IMR-90 (cell line): Measurements from ENCODE around the gene CUL9. TPM values are rescaled to one million over a fixed set of nuclear protein-coding genes. Genes with fewer than 3 reads are reported as not detected.

Experiments used
- ATAC-seq: fragments of 200-7000 bp; cut with Tn5 transposase; 2 replicates; pipeline ENCODE4 v1.9.1; 2020; ENCODE audit warnings: low read depth, mild to moderate bottlenecking, moderate library complexity
- BruUV-seq: library from RNA; stranded (reverse); fragments of 400-500 nt; replicated peaks from 2 replicates; lab custom pipeline; 2021; lab: Mats Ljungman, UMichigan
- CTCF ChIA-PET: fragments of 300-600 bp; formaldehyde crosslinking; extraction: SDS; loops from one replicate; lab custom pipeline; 2021; ENCODE audit warnings: antibody characterized with exemption; lab: Yijun Ruan, JAX
- POLR2A ChIA-PET: fragments of 300-600 bp; sonication (Branson Sonifier 250); formaldehyde crosslinking; loops from one replicate; lab custom pipeline; 2022; ENCODE audit warnings: antibody characterized with exemption; ENCODE audit not compliant: unreplicated experiment; lab: Charles Lee
- DNase-seq: peaks from one replicate; pipeline ENCODE4 v3.0.0; 2013
- H2AFZ ChIP-seq: replicated peaks from 2 replicates; pipeline ENCODE3; 2013; ENCODE audit warnings: low read length, mild to moderate bottlenecking; ENCODE audit not compliant: poor library complexity
- H2AK5ac ChIP-seq: 2 replicates; pipeline ENCODE4 v1.6.1; 2013; ENCODE audit warnings: low read depth, low read length, inconsistent platforms
- H2AK9ac ChIP-seq: replicated peaks from 2 replicates; pipeline ENCODE3; 2013; ENCODE audit warnings: mild to moderate bottlenecking, low read depth, low read length, moderate library complexity; ENCODE audit not compliant: poor library complexity
- H2BK120ac ChIP-seq: 2 replicates; pipeline ENCODE4 v1.6.1; 2013; ENCODE audit warnings: low read depth, low read length, inconsistent platforms
- H2BK15ac ChIP-seq: 3 replicates; pipeline ENCODE4 v1.6.1; 2013; ENCODE audit warnings: low read depth, low read length, inconsistent platforms
- H2BK20ac ChIP-seq: 2 replicates; pipeline ENCODE4 v1.6.1; 2013; ENCODE audit warnings: low read depth, mild to moderate bottlenecking, inconsistent platforms, low read length, moderate library complexity
- H2BK5ac ChIP-seq: 2 replicates; pipeline ENCODE4 v1.6.1; 2013; ENCODE audit warnings: mild to moderate bottlenecking, low read depth, low read length, inconsistent platforms; ENCODE audit not compliant: poor library complexity, severe bottlenecking
- H3K14ac ChIP-seq: replicated peaks from 2 replicates; pipeline ENCODE4 v1.6.1; 2013; ENCODE audit warnings: low read depth, low read length, inconsistent platforms
- H3K18ac ChIP-seq: 2 replicates; pipeline ENCODE4 v1.6.1; 2013; ENCODE audit warnings: low read depth, low read length, control low read depth
- H3K23ac ChIP-seq: 2 replicates; pipeline ENCODE4 v1.6.1; 2013; ENCODE audit warnings: low read depth, low read length, inconsistent platforms
- H3K27ac ChIP-seq: 2 replicates; pipeline ENCODE4 v1.5.1; 2013; ENCODE audit warnings: mild to moderate bottlenecking, control low read depth, low read length; ENCODE audit not compliant: insufficient read depth
- H3K27me3 ChIP-seq: 2 replicates; pipeline ENCODE4 v1.6.1; 2013; ENCODE audit warnings: low read length; ENCODE audit not compliant: control insufficient read depth, insufficient read depth
- H3K36me3 ChIP-seq: 2 replicates; pipeline ENCODE4 v1.6.1; 2013; ENCODE audit warnings: low read length, mixed read lengths; ENCODE audit not compliant: control insufficient read depth, insufficient read depth
- H3K4ac ChIP-seq: 2 replicates; pipeline ENCODE4 v1.6.1; 2013; ENCODE audit warnings: low read depth, low read length, inconsistent platforms
- H3K4me1 ChIP-seq: 2 replicates; pipeline ENCODE4 v1.6.1; 2013; ENCODE audit warnings: low read length, mixed read lengths; ENCODE audit not compliant: control insufficient read depth, insufficient read depth
- H3K4me2 ChIP-seq: 2 replicates; pipeline ENCODE4 v1.6.1; 2013; ENCODE audit warnings: low read depth, mild to moderate bottlenecking, control low read depth, low read length, moderate library complexity
- H3K4me3 ChIP-seq: 2 replicates; pipeline ENCODE4 v1.5.1; 2013; ENCODE audit warnings: low read depth, mild to moderate bottlenecking, control low read depth, low read length, moderate library complexity; ENCODE audit not compliant: insufficient read depth
- H3K56ac ChIP-seq: 2 replicates; pipeline ENCODE4 v1.6.1; 2013; ENCODE audit warnings: low read length, inconsistent platforms; ENCODE audit not compliant: insufficient read depth; ENCODE audit errors: extremely low read depth
- H3K79me1 ChIP-seq, 2 experiments: 2 replicates each; pipeline ENCODE4 v1.6.1; 2013; ENCODE audit warnings: low read length in 2 of 2, inconsistent platforms in 1 of 2, low read depth in 1 of 2
- H3K9ac ChIP-seq: 2 replicates; pipeline ENCODE4 v1.6.1; 2013; ENCODE audit warnings: low read depth, low read length, control low read depth
- H3K9me1 ChIP-seq: 2 replicates; pipeline ENCODE4 v1.6.1; 2013; ENCODE audit warnings: low read length, inconsistent platforms; ENCODE audit not compliant: insufficient read depth
- H3K9me3 ChIP-seq: 2 replicates; pipeline ENCODE4 v1.6.1; 2013; ENCODE audit warnings: low read length; ENCODE audit not compliant: control insufficient read depth, insufficient read depth
- H4K20me1 ChIP-seq: 2 replicates; pipeline ENCODE4 v1.6.1; 2013; ENCODE audit warnings: low read length, inconsistent platforms; ENCODE audit not compliant: insufficient read depth
- H4K5ac ChIP-seq: 2 replicates; pipeline ENCODE4 v1.6.1; 2013; ENCODE audit warnings: mild to moderate bottlenecking, low read depth, low read length, control low read depth
- H4K8ac ChIP-seq, 2 experiments: 2 replicates each; pipeline ENCODE4 v1.6.1; 2013; ENCODE audit warnings: low read depth in 2 of 2, low read length in 2 of 2, control low read depth in 1 of 2, inconsistent platforms in 1 of 2
- H4K91ac ChIP-seq: 2 replicates; pipeline ENCODE4 v1.6.1; 2013; ENCODE audit warnings: low read depth, low read length, inconsistent platforms; ENCODE audit not compliant: insufficient read depth
- CEBPB ChIP-seq: IDR thresholded peaks from 2 replicates; pipeline ENCODE4 v1.6.1; 2012; ENCODE audit warnings: low read depth, low read length, improper control_type of control experiment
- CHD1 ChIP-seq: IDR thresholded peaks from 2 replicates; pipeline ENCODE4 v1.6.1; 2012; ENCODE audit warnings: low read depth, low read length, improper control_type of control experiment
- FOS ChIP-seq: fragments of 150-350 bp; IDR thresholded peaks from 2 replicates; pipeline ENCODE4 v1.6.1; 2016; ENCODE audit warnings: low read depth, low read length
- MAZ ChIP-seq: IDR thresholded peaks from 2 replicates; pipeline ENCODE4 v1.6.1; 2012; ENCODE audit warnings: low read depth, mild to moderate bottlenecking, low read length, improper control_type of control experiment, moderate library complexity, borderline replicate concordance
- MXI1 ChIP-seq: IDR thresholded peaks from 2 replicates; pipeline ENCODE4 v1.6.1; 2012; ENCODE audit warnings: low read depth, mild to moderate bottlenecking, low read length, moderate library complexity, borderline replicate concordance
- NFE2L2 ChIP-seq: fragments of 150-350 bp; IDR thresholded peaks from 2 replicates; pipeline ENCODE4 v1.6.1; 2016; ENCODE audit warnings: low read depth, mild to moderate bottlenecking, low read length
- POLR2A ChIP-seq: IDR thresholded peaks from 2 replicates; pipeline ENCODE4 v1.6.1; 2012; ENCODE audit warnings: mild to moderate bottlenecking, low read depth, low read length
- RAD21 ChIP-seq: IDR thresholded peaks from 2 replicates; pipeline ENCODE4 v1.6.1; 2012; ENCODE audit warnings: low read length, improper control_type of control experiment
- RCOR1 ChIP-seq: IDR thresholded peaks from 2 replicates; pipeline ENCODE4 v1.6.1; 2012; ENCODE audit warnings: mild to moderate bottlenecking, low read length, improper control_type of control experiment; ENCODE audit not compliant: insufficient replicate concordance
- RFX5 ChIP-seq: IDR thresholded peaks from 2 replicates; pipeline ENCODE4 v1.8.0; 2012; ENCODE audit warnings: low read depth, mild to moderate bottlenecking, low read length, moderate library complexity
- SMC3 ChIP-seq: fragments of 150-350 bp; IDR thresholded peaks from 2 replicates; pipeline ENCODE4 v1.6.1; 2016; ENCODE audit warnings: low read depth, mild to moderate bottlenecking, antibody characterized with exemption, low read length, moderate library complexity
- WGBS, 2 experiments: methylation state at CpG; one replicate each; pipeline versions ENCODE4 v1.1.5 to v1.1.7; 2013; ENCODE audit warnings: missing lambda C conversion rate in 2 of 2; ENCODE audit not compliant: insufficient read length in 1 of 2; ENCODE audit errors: extremely low coverage in 2 of 2; 5-methylcytosine and 5-hydroxymethylcytosine counted together
- dilution Hi-C: fragments of 300-500 bp; cut with HindIII; formaldehyde crosslinking; loops from one replicate; pipeline ENCODE4 v1.14.3; 2018; ENCODE audit warnings: low sequenced_read_pairs; ENCODE audit not compliant: unreplicated experiment
- in situ Hi-C: fragments of 300-500 bp; cut with MboI; formaldehyde crosslinking; loops from 3 replicates; pipeline ENCODE4 v1.14.3; 2019; ENCODE audit warnings: low sequenced_read_pairs, inconsistent platforms, mixed read lengths
- intact Hi-C: fragments of 100-400 bp; cut with micrococcal nuclease; formaldehyde crosslinking; loops from 2 replicates; pipeline ENCODE4 v1.10.0; 2022
- polyA plus RNA-seq, 3 experiments: library from polyadenylated mRNA; depleted of rRNA; stranded (reverse); fragments of >200 nt; gene quantifications; 2 replicates each; pipeline ENCODE4 v1.2.3, GENCODE V29; 2012; ENCODE audit warnings: low replicate concordance in 1 of 3
- total RNA-seq: library from RNA; depleted of rRNA; stranded (reverse); fragments of >200 nt; gene quantifications from 2 replicates; pipeline ENCODE4 v1.2.3, GENCODE V29; 2012
- TF ChIP-seq, protein P1 (sequence below): fragments of 150-350 bp; IDR thresholded peaks from 2 replicates; pipeline ENCODE4 v1.6.1; 2016; ENCODE audit warnings: low read depth, mild to moderate bottlenecking, low read length, moderate library complexity, borderline replicate concordance
- TF ChIP-seq, protein P2 (sequence below): conservative IDR thresholded peaks from 2 replicates; pipeline ENCODE4 v1.5.1; 2012; ENCODE audit warnings: mild to moderate bottlenecking, low read depth, low read length, improper control_type of control experiment
- TF ChIP-seq, protein P3 (sequence below): fragments of 150-350 bp; IDR thresholded peaks from 2 replicates; pipeline ENCODE4 v1.6.1; 2017; ENCODE audit warnings: mild to moderate bottlenecking, antibody characterized with exemption, low read length, low read depth

CUL9 gene
- total and polyA plus RNA-seq, 2 of the 4 experiments (the other 2 are of a cell fraction): 7.7 to 19.5 TPM

DNA sequence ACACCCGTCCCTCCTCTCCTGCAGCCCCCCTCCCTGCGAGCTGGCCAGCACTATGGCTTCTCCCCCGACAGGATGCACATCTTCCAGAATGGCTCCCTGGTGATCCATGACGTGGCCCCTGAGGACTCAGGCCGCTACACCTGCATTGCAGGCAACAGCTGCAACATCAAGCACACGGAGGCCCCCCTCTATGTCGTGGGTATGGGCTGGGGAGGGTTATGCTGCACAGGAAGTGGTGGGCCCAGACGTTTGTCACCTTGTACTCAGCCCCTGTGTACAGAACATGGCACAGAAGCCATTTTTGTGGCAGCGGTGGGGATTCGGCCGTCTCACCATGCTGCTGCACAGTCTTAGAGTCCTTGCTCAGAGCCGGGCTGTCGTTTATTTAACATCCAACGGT is 39.9 kb upstream of the CUL9 start:
- Histone ChIP-seq H4K91ac (no peak overlapping the region), H2BK5ac (no peak overlapping the region), H3K4me2 (no peak overlapping the region), H2AK9ac (no peak overlapping the region), H2BK15ac (no peak overlapping the region), H4K5ac (no peak overlapping the region), H3K4me1 (peaks cover 10% of the 10 kb centered on the region), H3K79me1 (peaks cover 5 to 19% of the 10 kb centered on the region in 2 experiments; a peak in 2 of 4 replicates), H3K9me1 (no peaks in the 10 kb centered on the region), H3K27ac (no peak overlapping the region), H3K18ac (no peak overlapping the region), H3K9ac (no peak overlapping the region), H2AFZ (no peak overlapping the region), H3K27me3 (no peaks in the 10 kb centered on the region), H2AK5ac (no peak overlapping the region), H4K8ac (no peak overlapping the region), H3K36me3 (peaks cover 45% of the 10 kb centered on the region), H2BK20ac (no peak overlapping the region), H3K14ac (no peak overlapping the region), H3K4ac (no peak overlapping the region), H3K56ac (no peak overlapping the region), H3K4me3 (no peak overlapping the region), H4K20me1 (no peaks in the 10 kb centered on the region), H3K23ac (no peak overlapping the region), H3K9me3 (no peaks in the 10 kb centered on the region), H2BK120ac (no peak overlapping the region)
- POLR2A ChIA-PET: interaction anchor here (1.0 kb wide), 1 partner anchor 67 kb away, joined by 3 read pairs; no protein-coding TSS in a partner anchor
- 90% methylated on average over 2 of the region's 14 CpGs; no CpG with 5 or more reads in 1 of the 2 experiments for WGBS, 2 experiments
- dilution Hi-C loops: no loop called here
- no peak for TF ChIP-seq CHD1
- no peak for TF ChIP-seq FOS
- no peak for TF ChIP-seq RCOR1
- TF ChIP-seq MAZ: no peak
- no peak for TF ChIP-seq RFX5
- TF ChIP-seq RAD21: no peak
- TF ChIP-seq POLR2A: no peak
- TF ChIP-seq, protein P1, sequence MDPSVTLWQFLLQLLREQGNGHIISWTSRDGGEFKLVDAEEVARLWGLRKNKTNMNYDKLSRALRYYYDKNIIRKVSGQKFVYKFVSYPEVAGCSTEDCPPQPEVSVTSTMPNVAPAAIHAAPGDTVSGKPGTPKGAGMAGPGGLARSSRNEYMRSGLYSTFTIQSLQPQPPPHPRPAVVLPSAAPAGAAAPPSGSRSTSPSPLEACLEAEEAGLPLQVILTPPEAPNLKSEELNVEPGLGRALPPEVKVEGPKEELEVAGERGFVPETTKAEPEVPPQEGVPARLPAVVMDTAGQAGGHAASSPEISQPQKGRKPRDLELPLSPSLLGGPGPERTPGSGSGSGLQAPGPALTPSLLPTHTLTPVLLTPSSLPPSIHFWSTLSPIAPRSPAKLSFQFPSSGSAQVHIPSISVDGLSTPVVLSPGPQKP: no peak
- TF ChIP-seq, protein P2, sequence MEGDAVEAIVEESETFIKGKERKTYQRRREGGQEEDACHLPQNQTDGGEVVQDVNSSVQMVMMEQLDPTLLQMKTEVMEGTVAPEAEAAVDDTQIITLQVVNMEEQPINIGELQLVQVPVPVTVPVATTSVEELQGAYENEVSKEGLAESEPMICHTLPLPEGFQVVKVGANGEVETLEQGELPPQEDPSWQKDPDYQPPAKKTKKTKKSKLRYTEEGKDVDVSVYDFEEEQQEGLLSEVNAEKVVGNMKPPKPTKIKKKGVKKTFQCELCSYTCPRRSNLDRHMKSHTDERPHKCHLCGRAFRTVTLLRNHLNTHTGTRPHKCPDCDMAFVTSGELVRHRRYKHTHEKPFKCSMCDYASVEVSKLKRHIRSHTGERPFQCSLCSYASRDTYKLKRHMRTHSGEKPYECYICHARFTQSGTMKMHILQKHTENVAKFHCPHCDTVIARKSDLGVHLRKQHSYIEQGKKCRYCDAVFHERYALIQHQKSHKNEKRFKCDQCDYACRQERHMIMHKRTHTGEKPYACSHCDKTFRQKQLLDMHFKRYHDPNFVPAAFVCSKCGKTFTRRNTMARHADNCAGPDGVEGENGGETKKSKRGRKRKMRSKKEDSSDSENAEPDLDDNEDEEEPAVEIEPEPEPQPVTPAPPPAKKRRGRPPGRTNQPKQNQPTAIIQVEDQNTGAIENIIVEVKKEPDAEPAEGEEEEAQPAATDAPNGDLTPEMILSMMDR: no peak
- no peak for TF ChIP-seq MXI1
- TF ChIP-seq SMC3: no peak
- no peak for TF ChIP-seq NFE2L2
- TF ChIP-seq, protein P3, sequence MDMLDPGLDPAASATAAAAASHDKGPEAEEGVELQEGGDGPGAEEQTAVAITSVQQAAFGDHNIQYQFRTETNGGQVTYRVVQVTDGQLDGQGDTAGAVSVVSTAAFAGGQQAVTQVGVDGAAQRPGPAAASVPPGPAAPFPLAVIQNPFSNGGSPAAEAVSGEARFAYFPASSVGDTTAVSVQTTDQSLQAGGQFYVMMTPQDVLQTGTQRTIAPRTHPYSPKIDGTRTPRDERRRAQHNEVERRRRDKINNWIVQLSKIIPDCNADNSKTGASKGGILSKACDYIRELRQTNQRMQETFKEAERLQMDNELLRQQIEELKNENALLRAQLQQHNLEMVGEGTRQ: no peak
- no peak for TF ChIP-seq CEBPB
- intact Hi-C loops: loop anchor here (2.0 to 5.0 kb wide), 2 partner anchors 90 to 127 kb away; partner anchors contain the start of genes CUL7 and KLHDC3
- CTCF ChIA-PET: interaction anchor here (2.4 kb wide), 1 partner anchor 18 kb away, joined by 17 read pairs; no protein-coding TSS in a partner anchor
- DNase-seq (no peak), ATAC-seq (no peak)
- no TSS peak for BruUV-seq
- in situ Hi-C loops: loop anchor here (10.0 kb wide), 1 partner anchor 237 kb away; no protein-coding TSS in a partner anchor
